ENCODE measurements around the gene IRS1. TPM values are rescaled to one million over a fixed set of nuclear protein-coding genes. Genes with fewer than 3 reads are reported as not detected.

Gene IRS1
- polyA plus RNA-seq, 2 of the 4 experiments (the other 2 are of a cell fraction) = 10.4 to 13.9 TPM

DNA sequence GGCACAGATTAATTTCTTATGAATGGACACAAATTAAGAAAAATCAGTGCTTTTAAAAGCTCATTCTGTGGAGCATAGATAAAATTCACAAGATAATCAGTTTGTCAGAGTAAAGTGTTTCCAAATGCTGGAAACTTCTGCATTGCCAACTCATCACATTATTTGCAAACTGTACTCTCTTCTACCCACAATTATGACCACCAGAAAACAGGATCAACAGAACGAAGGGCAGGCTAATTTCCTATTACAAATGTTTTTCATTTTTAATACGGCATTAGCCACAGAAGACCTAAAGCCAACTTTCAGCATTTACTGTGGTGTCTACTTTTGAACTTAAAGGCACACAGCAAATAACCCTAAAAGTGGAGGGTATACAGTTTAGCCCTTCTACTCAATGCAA lies 6.0 kb downstream of the IRS1 start:
- TF ChIP-seq MAFK (IDR thresholded peaks at IDR 0.05; ENCODE audit: partially characterized antibody) (peak; percentile 66), POLR2A (IDR thresholded peaks at IDR 0.05; ENCODE audit: low read length) (no peak)
- H3K4me2 ChIP-seq = peak overlapping the region; percentile 96
- WGBS (ENCODE audit: missing lambda C conversion rate) = 5% methylated on average over 2 of the region's 2 CpGs
- peaks cover 67% of the 10 kb centered on the region for H3K4me1 ChIP-seq
- peak overlapping the region; percentile 91 to 100 for H3K27ac ChIP-seq
- H3K9me3 ChIP-seq = no peaks in the 10 kb centered on the region
- ChIA-PET CTCF (interaction anchor here (0.6 to 3.0 kb wide), 2 partner anchors 1122 to 1129 kb away, joined by 3 to 8 read pairs; no protein-coding TSS in a partner anchor), POLR2A (no interaction called here)
- peak overlapping the region; percentile 48 for H3K4me3 ChIP-seq
- DNase-seq (ENCODE audit: low read depth in 1 of 2, low spot score in 1 of 2) (no peak), FAIRE-seq (no peak), ATAC-seq (no peak)

DNA sequence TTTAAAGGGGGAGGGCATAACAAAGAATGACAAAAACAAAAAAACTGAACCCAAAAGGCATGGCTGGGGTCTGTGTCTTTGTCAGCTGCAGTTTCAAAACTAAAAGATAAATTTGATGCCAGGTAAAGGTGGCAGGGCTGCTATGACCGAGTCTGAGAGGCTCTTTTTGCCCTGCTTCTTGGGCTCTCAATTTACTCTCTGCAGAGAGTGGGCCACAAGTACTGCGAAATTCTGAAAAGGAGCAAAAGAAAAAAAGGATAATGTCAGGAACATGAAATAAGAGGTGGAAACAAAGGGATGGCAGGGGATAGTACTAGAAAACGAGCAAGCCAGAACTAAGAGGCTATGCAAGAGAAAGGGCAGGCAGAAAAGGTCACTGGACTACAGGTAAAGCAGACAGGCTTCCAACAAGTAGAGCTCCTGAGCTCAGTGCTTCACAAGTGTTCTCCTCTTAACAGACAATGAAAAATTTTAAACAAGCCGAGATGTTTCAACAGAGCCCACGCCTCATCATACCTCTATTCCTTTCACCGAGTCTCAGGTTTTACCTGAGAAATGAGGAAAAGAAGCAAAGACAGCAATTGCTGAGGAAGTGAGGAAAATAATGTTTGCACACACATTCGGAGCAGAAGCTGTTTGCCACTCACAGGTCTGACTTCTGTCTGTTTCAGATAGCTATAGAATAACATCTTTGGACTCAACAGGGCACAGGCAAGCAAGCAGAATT lies 7.3 kb downstream of the IRS1 start:
- Histone ChIP-seq H3K9me3 (no peaks in the 10 kb centered on the region), H3K27ac (peak overlapping the region; percentile 91 to 93), H3K4me1 (peaks cover 65% of the 10 kb centered on the region), H3K4me3 (peak overlapping the region; percentile 48), H3K4me2 (peak overlapping the region; percentile 96)
- POLR2A ChIA-PET = interaction anchor here (1.0 kb wide), 1 partner anchor 37 kb away, joined by 3 read pairs; no protein-coding TSS in a partner anchor
- FAIRE-seq (no peak), ATAC-seq (peak in 1 of 2 experiments; percentile 2; a peak in 3 of 6 replicates), DNase-seq (ENCODE audit: low read depth in 1 of 2, low spot score in 1 of 2) (no peak)
- no peak for TF ChIP-seq TFCP2L1 (CRISPR knock-in tag; IDR thresholded peaks at IDR 0.05)
- no peak for TF ChIP-seq ZC3H11A (IDR thresholded peaks at IDR 0.05)
- peak; percentile 26; the same call in 1 of the 2 replicates for TF ChIP-seq FOSB (CRISPR knock-in tag; IDR thresholded peaks at IDR 0.05)
- WGBS (ENCODE audit: missing lambda C conversion rate) = 9% methylated on average over 7 of the region's 7 CpGs
- CTCF ChIA-PET = no interaction called here

DNA sequence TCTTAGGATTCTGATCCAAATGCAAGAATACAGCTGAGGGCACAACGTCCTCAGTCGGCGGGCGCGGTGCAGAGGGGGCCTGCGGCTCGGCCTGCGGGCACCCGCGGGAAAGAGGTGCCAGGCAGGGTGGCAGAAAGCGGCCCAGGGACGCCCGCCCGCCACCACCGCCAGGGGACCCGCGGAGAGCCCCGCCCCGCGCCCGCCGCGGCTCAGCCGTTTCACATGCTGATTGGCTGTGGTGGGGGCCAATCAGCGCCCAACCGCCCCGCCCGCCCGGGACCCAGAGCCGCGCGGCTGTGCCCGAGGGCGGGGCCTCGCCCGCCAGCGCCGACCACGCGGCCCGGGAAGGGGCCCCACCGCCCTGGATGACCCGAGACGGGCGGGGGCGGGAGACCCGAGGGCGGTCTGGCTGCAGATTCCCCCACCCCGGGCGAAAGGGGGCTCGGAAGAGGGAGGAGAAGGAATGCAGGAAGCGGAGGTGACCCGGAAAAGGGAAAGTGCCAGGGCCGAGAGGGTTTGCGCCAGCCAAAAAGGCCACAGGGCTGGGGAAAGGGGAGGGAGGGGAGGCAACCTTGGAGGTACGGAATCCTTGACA lies 8.0 kb downstream of the IRS1 start:
- peaks cover 58% of the 10 kb centered on the region for H3K4me1 ChIP-seq
- H3K4me2 ChIP-seq = peak overlapping the region; percentile 96
- FAIRE-seq (no peak), ATAC-seq (peak; percentile 85 to 92), DNase-seq (ENCODE audit: low read depth in 1 of 2, low spot score in 1 of 2) (peak; percentile 87 to 92)
- TF ChIP-seq, protein P1, sequence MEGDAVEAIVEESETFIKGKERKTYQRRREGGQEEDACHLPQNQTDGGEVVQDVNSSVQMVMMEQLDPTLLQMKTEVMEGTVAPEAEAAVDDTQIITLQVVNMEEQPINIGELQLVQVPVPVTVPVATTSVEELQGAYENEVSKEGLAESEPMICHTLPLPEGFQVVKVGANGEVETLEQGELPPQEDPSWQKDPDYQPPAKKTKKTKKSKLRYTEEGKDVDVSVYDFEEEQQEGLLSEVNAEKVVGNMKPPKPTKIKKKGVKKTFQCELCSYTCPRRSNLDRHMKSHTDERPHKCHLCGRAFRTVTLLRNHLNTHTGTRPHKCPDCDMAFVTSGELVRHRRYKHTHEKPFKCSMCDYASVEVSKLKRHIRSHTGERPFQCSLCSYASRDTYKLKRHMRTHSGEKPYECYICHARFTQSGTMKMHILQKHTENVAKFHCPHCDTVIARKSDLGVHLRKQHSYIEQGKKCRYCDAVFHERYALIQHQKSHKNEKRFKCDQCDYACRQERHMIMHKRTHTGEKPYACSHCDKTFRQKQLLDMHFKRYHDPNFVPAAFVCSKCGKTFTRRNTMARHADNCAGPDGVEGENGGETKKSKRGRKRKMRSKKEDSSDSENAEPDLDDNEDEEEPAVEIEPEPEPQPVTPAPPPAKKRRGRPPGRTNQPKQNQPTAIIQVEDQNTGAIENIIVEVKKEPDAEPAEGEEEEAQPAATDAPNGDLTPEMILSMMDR (IDR thresholded peaks at IDR 0.05) = no peak; the same call in 2 of the 3 replicates
- TF ChIP-seq HOXB5 (CRISPR knock-in tag; IDR thresholded peaks at IDR 0.05) (peak; percentile 67; the same call in 1 of the 2 replicates), CBX2 (IDR thresholded peaks at IDR 0.05; ENCODE audit: borderline replicate concordance, low read depth) (no peak), CHD4 (IDR thresholded peaks at IDR 0.05; ENCODE audit: borderline replicate concordance) (no peak), MYC (IDR thresholded peaks at IDR 0.05; ENCODE audit: borderline replicate concordance, low read length) (peak; percentile 76; the same call in 1 of the 2 replicates), EP300 (IDR thresholded peaks at IDR 0.05) (no peak), MAZ (IDR thresholded peaks at IDR 0.05; ENCODE audit: borderline replicate concordance, low read depth, low read length) (0 out of 2 replicates have a peak, but pooled peaks have one; percentile 19), SMC3 (IDR thresholded peaks at IDR 0.05) (peak; percentile 25; the same call in 1 of the 3 replicates), JUNB (IDR thresholded peaks at IDR 0.05) (no peak), RARB (CRISPR knock-in tag; IDR thresholded peaks at IDR 0.05) (no peak), POLR2A (IDR thresholded peaks at IDR 0.05; ENCODE audit: low read length) (peak; percentile 43), JUN (IDR thresholded peaks at IDR 0.05) (peak; percentile 64 to 81; a peak in 3 of 5 replicates), RAD21 (conservative IDR thresholded peaks at IDR 0.05 in 1 of 2, IDR thresholded peaks at IDR 0.05 in 1 of 2) (peak in 1 of 2 experiments; percentile 14; a peak in 3 of 5 replicates), PHF8 (IDR thresholded peaks at IDR 0.05; ENCODE audit: borderline replicate concordance, low read depth) (peak; percentile 64; the same call in 1 of the 2 replicates), SREBF2 (IDR thresholded peaks at IDR 0.05) (no peak)
- TF ChIP-seq, protein P2, sequence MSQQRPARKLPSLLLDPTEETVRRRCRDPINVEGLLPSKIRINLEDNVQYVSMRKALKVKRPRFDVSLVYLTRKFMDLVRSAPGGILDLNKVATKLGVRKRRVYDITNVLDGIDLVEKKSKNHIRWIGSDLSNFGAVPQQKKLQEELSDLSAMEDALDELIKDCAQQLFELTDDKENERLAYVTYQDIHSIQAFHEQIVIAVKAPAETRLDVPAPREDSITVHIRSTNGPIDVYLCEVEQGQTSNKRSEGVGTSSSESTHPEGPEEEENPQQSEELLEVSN (IDR thresholded peaks at IDR 0.05; ENCODE audit: borderline replicate concordance, low read depth) = peak; percentile 54; the same call in 1 of the 2 replicates
- TF ChIP-seq, protein P3, sequence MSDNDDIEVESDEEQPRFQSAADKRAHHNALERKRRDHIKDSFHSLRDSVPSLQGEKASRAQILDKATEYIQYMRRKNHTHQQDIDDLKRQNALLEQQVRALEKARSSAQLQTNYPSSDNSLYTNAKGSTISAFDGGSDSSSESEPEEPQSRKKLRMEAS (IDR thresholded peaks at IDR 0.05) = peak; percentile 65
- TF ChIP-seq, protein P4, sequence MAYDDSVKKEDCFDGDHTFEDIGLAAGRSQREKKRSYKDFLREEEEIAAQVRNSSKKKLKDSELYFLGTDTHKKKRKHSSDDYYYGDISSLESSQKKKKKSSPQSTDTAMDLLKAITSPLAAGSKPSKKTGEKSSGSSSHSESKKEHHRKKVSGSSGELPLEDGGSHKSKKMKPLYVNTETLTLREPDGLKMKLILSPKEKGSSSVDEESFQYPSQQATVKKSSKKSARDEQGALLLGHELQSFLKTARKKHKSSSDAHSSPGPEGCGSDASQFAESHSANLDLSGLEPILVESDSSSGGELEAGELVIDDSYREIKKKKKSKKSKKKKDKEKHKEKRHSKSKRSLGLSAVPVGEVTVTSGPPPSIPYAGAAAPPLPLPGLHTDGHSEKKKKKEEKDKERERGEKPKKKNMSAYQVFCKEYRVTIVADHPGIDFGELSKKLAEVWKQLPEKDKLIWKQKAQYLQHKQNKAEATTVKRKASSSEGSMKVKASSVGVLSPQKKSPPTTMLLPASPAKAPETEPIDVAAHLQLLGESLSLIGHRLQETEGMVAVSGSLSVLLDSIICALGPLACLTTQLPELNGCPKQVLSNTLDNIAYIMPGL (CRISPR knock-in tag; IDR thresholded peaks at IDR 0.05; ENCODE audit: borderline replicate concordance) = no peak
- TF ChIP-seq, protein P5, sequence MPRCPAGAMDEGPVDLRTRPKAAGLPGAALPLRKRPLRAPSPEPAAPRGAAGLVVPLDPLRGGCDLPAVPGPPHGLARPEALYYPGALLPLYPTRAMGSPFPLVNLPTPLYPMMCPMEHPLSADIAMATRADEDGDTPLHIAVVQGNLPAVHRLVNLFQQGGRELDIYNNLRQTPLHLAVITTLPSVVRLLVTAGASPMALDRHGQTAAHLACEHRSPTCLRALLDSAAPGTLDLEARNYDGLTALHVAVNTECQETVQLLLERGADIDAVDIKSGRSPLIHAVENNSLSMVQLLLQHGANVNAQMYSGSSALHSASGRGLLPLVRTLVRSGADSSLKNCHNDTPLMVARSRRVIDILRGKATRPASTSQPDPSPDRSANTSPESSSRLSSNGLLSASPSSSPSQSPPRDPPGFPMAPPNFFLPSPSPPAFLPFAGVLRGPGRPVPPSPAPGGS (IDR thresholded peaks at IDR 0.05) = peak; percentile 79; the same call in 1 of the 3 replicates
- TF ChIP-seq, protein P6, sequence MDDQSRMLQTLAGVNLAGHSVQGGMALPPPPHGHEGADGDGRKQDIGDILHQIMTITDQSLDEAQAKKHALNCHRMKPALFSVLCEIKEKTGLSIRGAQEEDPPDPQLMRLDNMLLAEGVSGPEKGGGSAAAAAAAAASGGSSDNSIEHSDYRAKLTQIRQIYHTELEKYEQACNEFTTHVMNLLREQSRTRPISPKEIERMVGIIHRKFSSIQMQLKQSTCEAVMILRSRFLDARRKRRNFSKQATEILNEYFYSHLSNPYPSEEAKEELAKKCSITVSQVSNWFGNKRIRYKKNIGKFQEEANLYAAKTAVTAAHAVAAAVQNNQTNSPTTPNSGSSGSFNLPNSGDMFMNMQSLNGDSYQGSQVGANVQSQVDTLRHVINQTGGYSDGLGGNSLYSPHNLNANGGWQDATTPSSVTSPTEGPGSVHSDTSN (IDR thresholded peaks at IDR 0.05) = peak; percentile 85
- H3K27ac ChIP-seq = peak overlapping the region; percentile 91 to 93
- H3K4me3 ChIP-seq = peak overlapping the region; percentile 48
- ChIA-PET CTCF (interaction anchor here (0.9 to 1.1 kb wide), 2 partner anchors 11 to 20 kb away, joined by 3 read pairs; no protein-coding TSS in a partner anchor), POLR2A (interaction anchor here (1.0 kb wide), 1 partner anchor 36 kb away, joined by 3 read pairs; no protein-coding TSS in a partner anchor)
- H3K9me3 ChIP-seq = no peaks in the 10 kb centered on the region
- 2% methylated on average over 19 of the region's 56 CpGs for WGBS (ENCODE audit: missing lambda C conversion rate)
